Natural killer cell (primary cell): ENCODE measurements around the gene HHIP. TPM values are rescaled to one million over a fixed set of nuclear protein-coding genes. Genes with fewer than 3 reads are reported as not detected.

ENCODE experiments used
- ATAC-seq, 3 donors: fragments of 150-1000 bp in 2 of 3; fragments of 200-7000 bp in 1 of 3; cut with Tn5 transposase; 1 replicate in 1 of 3; 2 replicates in 2 of 3; pipeline ENCODE4 v1.10.0; 2021; ENCODE audit warnings: mild to moderate bottlenecking in 2 of 3, moderate library complexity in 2 of 3
- DNase-seq, 2 donors: peaks; one replicate each; pipeline versions ENCODE4 v3.0.0 to v3.0.0-alpha.2; 2013 to 2021; ENCODE audit warnings: mixed read lengths in 1 of 2
- H3K27ac ChIP-seq: one replicate; pipeline ENCODE4 v1.5.1; 2013; ENCODE audit warnings: mild to moderate bottlenecking, low read length
- H3K27me3 ChIP-seq: one replicate; pipeline ENCODE4 v1.6.1; 2013; ENCODE audit warnings: low read length; ENCODE audit not compliant: control insufficient read depth, insufficient read depth
- H3K36me3 ChIP-seq: one replicate; pipeline ENCODE4 v1.6.1; 2013; ENCODE audit warnings: low read length; ENCODE audit not compliant: control insufficient read depth, insufficient read depth
- H3K4me1 ChIP-seq: one replicate; pipeline ENCODE4 v1.6.1; 2013; ENCODE audit warnings: low read length; ENCODE audit not compliant: control insufficient read depth, insufficient read depth
- H3K4me3 ChIP-seq: one replicate; pipeline ENCODE4 v1.5.1; 2013; ENCODE audit warnings: low read length
- H3K9me3 ChIP-seq: one replicate; pipeline ENCODE4 v1.6.1; 2013; ENCODE audit warnings: low read length; ENCODE audit not compliant: control insufficient read depth, insufficient read depth
- H3K27ac Mint-ChIP-seq, 2 donors: one replicate each; pipeline ENCODE4 v1.8.0; 2022; ENCODE audit warnings: mild to moderate bottlenecking in 2 of 2, mixed read lengths in 2 of 2, moderate library complexity in 1 of 2
- H3K27me3 Mint-ChIP-seq, 2 donors: one replicate each; pipeline ENCODE4 v1.8.0; 2022; ENCODE audit warnings: low read depth in 2 of 2, mixed read lengths in 2 of 2
- H3K36me3 Mint-ChIP-seq: one replicate; pipeline ENCODE4 v1.8.0; 2022; ENCODE audit warnings: mixed read lengths
- H3K4me1 Mint-ChIP-seq, 2 donors: one replicate each; pipeline ENCODE4 v1.8.0; 2022; ENCODE audit warnings: mixed read lengths in 2 of 2
- H3K4me3 Mint-ChIP-seq: one replicate; pipeline ENCODE4 v1.8.0; 2022; ENCODE audit warnings: mild to moderate bottlenecking, moderate library complexity, mixed read lengths
- H3K9me3 Mint-ChIP-seq, 2 donors: one replicate each; pipeline ENCODE4 v1.8.0; 2022; ENCODE audit warnings: mixed read lengths in 2 of 2
- CTCF ChIP-seq: fragments of 200-600 bp; IDR thresholded peaks from one replicate; pipeline ENCODE4 v1.8.0; 2022; ENCODE audit warnings: antibody characterized with exemption
- WGBS: methylation state at CpG from one replicate; pipeline ENCODE4 v1.1.7; 2013; ENCODE audit warnings: missing lambda C conversion rate; ENCODE audit not compliant: insufficient coverage; 5-methylcytosine and 5-hydroxymethylcytosine counted together
- intact Hi-C: fragments of 100-400 bp; cut with micrococcal nuclease; formaldehyde crosslinking; loops from one replicate; pipeline ENCODE4 v1.14.2; 2022
- total RNA-seq, 4 donors: library from RNA; stranded (reverse); fragments of 120-200 nt in 1 of 4; gene quantifications; one replicate each; pipeline versions ENCODE4 v1.2.3 to v1.2.4, GENCODE V29; 2013 to 2022

The HHIP gene
- total RNA-seq, 3 donors from 2014 or later (not counting 1 experiment from before 2014, with no cell fraction given) = not detected

GRCh38 chr4:144686921-144687320 lies 41.0 kb downstream of the HHIP start:
- no peaks in the 10 kb centered on the region for H3K27me3 Mint-ChIP-seq
- H3K4me1 ChIP-seq = no peaks in the 10 kb centered on the region
- no peaks in the 10 kb centered on the region for H3K36me3 ChIP-seq
- no peak overlapping the region for H3K27ac Mint-ChIP-seq
- ATAC-seq (no peak), DNase-seq (no peak)
- H3K9me3 ChIP-seq = no peaks in the 10 kb centered on the region
- no peak overlapping the region for H3K4me3 ChIP-seq
- no peaks in the 10 kb centered on the region for H3K4me1 Mint-ChIP-seq
- H3K27me3 ChIP-seq = no peaks in the 10 kb centered on the region
- WGBS = 72% methylated on average over 2 of the region's 2 CpGs
- H3K27ac ChIP-seq = no peak overlapping the region
- no peak for TF ChIP-seq CTCF
- H3K36me3 Mint-ChIP-seq = no peaks in the 10 kb centered on the region
- no peak overlapping the region for H3K4me3 Mint-ChIP-seq
- intact Hi-C loops = no loop called here
- H3K9me3 Mint-ChIP-seq = peaks cover 0 to 2% of the 10 kb centered on the region in 2 donors

- no peak overlapping the region for H3K27ac Mint-ChIP-seq
- intact Hi-C loops = no loop called here
- H3K27me3 Mint-ChIP-seq = no peaks in the 10 kb centered on the region
- H3K27ac ChIP-seq = no peak overlapping the region
- no peaks in the 10 kb centered on the region for H3K4me1 Mint-ChIP-seq
- DNase-seq = no peak
- ATAC-seq = no peak
- no peak for TF ChIP-seq CTCF
- H3K4me3 Mint-ChIP-seq = no peak overlapping the region
- no peaks in the 10 kb centered on the region for H3K9me3 ChIP-seq
- no peak overlapping the region for H3K4me3 ChIP-seq
- H3K36me3 Mint-ChIP-seq = no peaks in the 10 kb centered on the region
- no peaks in the 10 kb centered on the region for H3K4me1 ChIP-seq
- H3K36me3 ChIP-seq = no peaks in the 10 kb centered on the region
- no peaks in the 10 kb centered on the region for H3K27me3 ChIP-seq
- WGBS = no CpG with 5 or more reads among the region's 1 CpG
- H3K9me3 Mint-ChIP-seq = peaks cover 0 to 2% of the 10 kb centered on the region in 2 donors
Observed at GRCh38 chr4:144687466-144687865, 41.5 kb downstream of the HHIP start.

- ATAC-seq = no peak
- H3K36me3 Mint-ChIP-seq = no peaks in the 10 kb centered on the region
- 92% methylated on average over 3 of the region's 3 CpGs for WGBS
- Histone ChIP-seq H3K4me1 (no peaks in the 10 kb centered on the region), H3K36me3 (no peaks in the 10 kb centered on the region), H3K4me3 (no peak overlapping the region), H3K27ac (no peak overlapping the region), H3K9me3 (no peaks in the 10 kb centered on the region), H3K27me3 (no peaks in the 10 kb centered on the region)
- H3K4me3 Mint-ChIP-seq = no peak overlapping the region
- TF ChIP-seq CTCF = no peak
- peaks cover 0 to 2% of the 10 kb centered on the region in 2 donors for H3K9me3 Mint-ChIP-seq
- DNase-seq = no peak
- H3K27me3 Mint-ChIP-seq = no peaks in the 10 kb centered on the region
- H3K4me1 Mint-ChIP-seq = no peaks in the 10 kb centered on the region
- intact Hi-C loops = no loop called here
- no peak overlapping the region for H3K27ac Mint-ChIP-seq
Observed at GRCh38 chr4:144688035-144688569, 42.1 kb downstream of the HHIP start.

- TF ChIP-seq CTCF = no peak
- ATAC-seq = no peak
- H3K27me3 ChIP-seq = no peaks in the 10 kb centered on the region
- DNase-seq = no peak
- peaks cover 0 to 2% of the 10 kb centered on the region in 2 donors for H3K9me3 Mint-ChIP-seq
- H3K4me3 Mint-ChIP-seq = no peak overlapping the region
- intact Hi-C loops = no loop called here
- H3K36me3 Mint-ChIP-seq = no peaks in the 10 kb centered on the region
- no peaks in the 10 kb centered on the region for H3K4me1 Mint-ChIP-seq
- no peak overlapping the region for H3K4me3 ChIP-seq
- no peaks in the 10 kb centered on the region for H3K4me1 ChIP-seq
- no peak overlapping the region for H3K27ac Mint-ChIP-seq
- no peaks in the 10 kb centered on the region for H3K27me3 Mint-ChIP-seq
- no peaks in the 10 kb centered on the region for H3K9me3 ChIP-seq
- no peaks in the 10 kb centered on the region for H3K36me3 ChIP-seq
- WGBS = 80% methylated on average over 1 of the region's 2 CpGs
- no peak overlapping the region for H3K27ac ChIP-seq
Observed at GRCh38 chr4:144689125-144689524, 43.2 kb downstream of the HHIP start.
